Naive B cell (primary cell): ENCODE data around the gene DGCR8. TPM values are rescaled to one million over a fixed set of nuclear protein-coding genes. Genes with fewer than 3 reads are reported as not detected.
"Not testable (repeated sequence)": the region's sequence is repeated elsewhere in the genome, so short reads cannot be mapped to it uniquely, and the experiment has no call there.

Source experiments
- ATAC-seq, 2 donors: fragments of 150-1000 bp; cut with Tn5 transposase; 2 replicates each; pipeline ENCODE4 v1.10.0; 2021; ENCODE audit warnings: low read depth in 2 of 2, mild to moderate bottlenecking in 2 of 2, moderate library complexity in 2 of 2
- DNase-seq: peaks from one replicate; pipeline ENCODE4 v3.0.0; 2022
- H3K27ac Mint-ChIP-seq, 6 donors: one replicate each; pipeline ENCODE4 v1.8.0; 2020 to 2022; ENCODE audit warnings: mild to moderate bottlenecking in 6 of 6, mixed read lengths in 6 of 6, moderate library complexity in 5 of 6, inconsistent platforms in 2 of 6
- H3K27me3 Mint-ChIP-seq, 3 donors: one replicate each; pipeline ENCODE4 v1.8.0; 2021 to 2022; ENCODE audit warnings: mixed read lengths in 3 of 3, mild to moderate bottlenecking in 1 of 3
- H3K36me3 Mint-ChIP-seq, 2 donors: one replicate each; pipeline ENCODE4 v1.8.0; 2020 to 2022; ENCODE audit warnings: mixed read lengths in 2 of 2, inconsistent platforms in 1 of 2, mild to moderate bottlenecking in 1 of 2
- H3K4me1 Mint-ChIP-seq, 3 donors: one replicate each; pipeline ENCODE4 v1.8.0; 2020 to 2022; ENCODE audit warnings: mixed read lengths in 3 of 3, inconsistent platforms in 1 of 3, mild to moderate bottlenecking in 1 of 3, moderate library complexity in 1 of 3
- H3K4me3 Mint-ChIP-seq, 8 donors: one replicate each; pipeline ENCODE4 v1.8.0; 2020 to 2022; ENCODE audit warnings: mild to moderate bottlenecking in 8 of 8, mixed read lengths in 8 of 8, moderate library complexity in 8 of 8, inconsistent platforms in 2 of 8
- H3K9me3 Mint-ChIP-seq, 7 donors: one replicate each; pipeline ENCODE4 v1.8.0; 2020 to 2022; ENCODE audit warnings: mixed read lengths in 7 of 7, mild to moderate bottlenecking in 5 of 7, inconsistent platforms in 2 of 7, moderate library complexity in 1 of 7
- polyA plus RNA-seq, 6 donors: library from polyadenylated mRNA; unstranded; fragments of 300-500 nt; fragmentation: Illumina TruSeq; gene quantifications; one replicate each; pipeline ENCODE4 v1.2.3, GENCODE V29; 2021; ENCODE audit warnings: low read depth in 6 of 6

The DGCR8 gene
- polyA plus RNA-seq, 6 donors from 2014 or later: 0.49 to 6.7 (median 2.3) TPM

DNA sequence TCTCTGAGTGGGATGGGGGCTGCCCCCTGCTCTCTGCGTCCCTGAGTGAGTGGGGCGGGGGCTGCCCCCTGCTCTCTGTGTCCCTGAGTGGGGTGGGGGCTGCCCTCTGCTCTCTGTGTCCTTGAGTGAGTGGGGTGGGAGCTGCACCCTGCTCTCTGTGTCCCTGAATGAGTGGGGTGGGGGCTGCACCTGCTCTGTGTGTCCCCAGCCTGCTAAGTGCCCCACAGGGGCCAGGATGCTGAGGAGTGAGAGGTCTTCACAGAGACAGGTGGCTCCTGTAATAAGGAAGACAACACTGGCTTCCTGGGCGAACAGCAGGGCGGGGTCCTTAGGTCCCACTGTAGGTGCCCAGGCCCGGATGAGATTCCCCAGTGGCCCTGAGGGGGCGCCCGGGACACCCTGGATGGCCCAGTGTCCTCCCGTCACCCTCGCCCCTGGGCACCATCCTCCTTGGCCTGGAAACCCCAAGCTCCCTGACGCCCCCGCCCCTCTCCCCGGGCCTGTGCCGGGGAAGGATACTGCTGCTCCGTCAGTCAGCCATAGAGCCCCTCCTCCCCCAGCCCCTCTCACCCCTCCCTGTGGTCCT is 74.7 kb downstream of the DGCR8 start:
- Mint-ChIP-seq H3K4me1 (peaks cover 1 to 6% (median 4%) of the 10 kb centered on the region in 3 donors), H3K27me3 (peaks cover 5 to 31% (median 17%) of the 10 kb centered on the region in 3 donors), H3K36me3 (no peaks in the 10 kb centered on the region), H3K4me3 (no peak overlapping the region), H3K9me3 (no peaks in the 10 kb centered on the region), H3K27ac (peak overlapping the region in 1 of 6 donors; percentile 71)
- DNase-seq (no peak), ATAC-seq (no peak)

DNA sequence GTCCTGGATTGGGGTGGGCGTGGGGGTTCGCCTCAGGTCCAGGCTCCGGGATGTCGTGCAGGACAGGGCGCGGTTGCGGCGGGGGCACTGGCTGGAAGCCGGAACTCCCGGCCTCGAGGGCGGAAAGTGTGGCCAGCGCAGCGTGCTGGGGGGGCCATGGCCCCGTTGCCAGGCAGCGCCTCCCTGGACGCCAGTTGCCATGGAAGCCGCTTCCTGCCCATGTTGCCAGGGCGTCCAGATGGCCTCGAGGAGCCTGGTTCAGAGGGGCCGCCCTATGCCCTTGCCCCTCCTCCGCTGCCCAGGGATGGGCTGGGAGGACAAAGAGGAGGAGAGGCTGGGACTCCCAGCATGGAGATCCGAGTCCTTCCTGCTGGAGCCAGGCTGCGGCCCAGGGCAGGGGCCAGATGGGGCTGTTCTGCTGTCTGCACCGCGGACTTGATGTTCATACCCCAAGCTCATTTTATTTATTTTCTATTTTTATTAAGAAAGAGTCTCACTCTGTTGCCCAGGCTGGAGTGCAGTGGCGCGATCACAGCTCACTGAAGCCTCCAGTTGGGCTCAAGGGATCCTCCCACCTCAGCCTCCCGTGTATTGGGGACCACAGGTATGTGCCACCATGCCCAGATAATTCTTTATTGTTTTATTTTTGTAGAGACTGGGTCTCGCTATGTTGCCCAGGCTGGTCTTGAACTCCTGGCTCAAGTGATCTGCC is 75.4 kb downstream of the DGCR8 start:
- H3K9me3 Mint-ChIP-seq: no peaks in the 10 kb centered on the region
- ATAC-seq (no peak), DNase-seq (no peak)
- H3K27me3 Mint-ChIP-seq: peaks cover 5 to 37% (median 17%) of the 10 kb centered on the region in 3 donors
- H3K27ac Mint-ChIP-seq: no peak overlapping the region
- H3K4me3 Mint-ChIP-seq: no peak overlapping the region
- peaks cover 1 to 6% (median 4%) of the 10 kb centered on the region in 3 donors for H3K4me1 Mint-ChIP-seq
- H3K36me3 Mint-ChIP-seq: no peaks in the 10 kb centered on the region

DNA sequence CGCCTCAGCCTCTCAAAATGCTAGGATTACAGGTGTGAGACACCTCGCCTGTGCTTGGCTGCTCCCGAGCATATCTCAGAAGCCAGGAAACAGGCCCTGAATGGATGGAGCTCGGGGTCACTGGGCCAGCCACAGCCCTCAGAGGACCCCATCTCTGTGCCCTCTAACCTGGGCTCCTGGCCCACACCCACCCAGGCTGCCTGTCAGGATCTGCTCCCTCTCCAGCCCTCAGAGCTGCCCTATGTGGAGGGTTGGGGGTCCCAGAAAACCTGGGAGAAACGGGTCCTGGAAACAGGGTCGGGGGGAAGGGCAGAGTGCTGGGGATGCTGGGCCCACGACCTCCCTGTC is 76.0 kb downstream of the DGCR8 start:
- Mint-ChIP-seq H3K4me3 (no peak overlapping the region), H3K27me3 (peaks cover 5 to 37% (median 17%) of the 10 kb centered on the region in 3 donors), H3K4me1 (peaks cover 1 to 6% (median 4%) of the 10 kb centered on the region in 3 donors), H3K27ac (no peak overlapping the region), H3K9me3 (no peaks in the 10 kb centered on the region), H3K36me3 (no peaks in the 10 kb centered on the region)
- DNase-seq: no peak
- no peak for ATAC-seq

DNA sequence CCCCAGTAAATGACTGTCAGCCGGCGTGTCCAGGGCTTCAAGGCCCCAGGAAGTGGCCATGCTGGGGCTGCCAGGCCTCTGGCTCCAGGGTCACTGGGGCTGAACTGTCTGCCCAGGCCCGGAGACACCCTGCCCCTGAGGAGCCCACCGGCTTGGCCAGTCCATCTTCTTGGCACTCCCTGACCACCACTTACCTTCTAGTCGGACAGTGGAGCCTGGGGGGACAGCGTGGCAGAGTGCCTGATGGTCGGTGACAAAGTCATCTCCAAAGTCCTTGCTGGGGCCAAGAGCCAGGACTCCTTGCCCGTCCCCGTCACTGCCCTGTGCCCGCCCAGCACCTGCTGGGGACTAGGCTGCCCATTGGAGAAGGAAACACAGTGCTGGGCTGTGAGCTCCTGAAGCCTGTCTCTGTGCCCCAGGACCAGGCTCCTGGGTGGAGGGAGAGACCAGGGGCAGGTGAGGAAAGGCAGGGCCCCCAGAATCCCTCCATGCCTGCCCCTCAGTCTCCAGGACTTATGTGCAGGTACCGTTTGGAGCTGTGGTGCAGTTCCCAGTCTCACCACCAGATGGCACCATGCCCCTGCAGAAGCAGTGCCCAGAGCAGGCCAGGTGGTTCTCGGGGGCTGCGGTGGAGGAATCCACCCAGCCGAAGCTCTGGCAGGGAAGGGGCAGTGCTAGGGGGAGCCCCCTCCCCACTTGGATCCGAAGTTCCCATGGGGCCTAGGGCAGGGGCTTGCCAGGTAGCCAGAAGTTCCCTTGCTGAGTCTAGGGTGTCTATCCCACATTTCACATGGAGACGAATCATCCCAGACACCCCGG is 76.8 kb downstream of the DGCR8 start:
- ATAC-seq: peak; percentile 88 to 90
- no peaks in the 10 kb centered on the region for H3K9me3 Mint-ChIP-seq
- H3K36me3 Mint-ChIP-seq: no peaks in the 10 kb centered on the region
- H3K4me1 Mint-ChIP-seq: peaks cover 0 to 6% (median 4%) of the 10 kb centered on the region in 3 donors
- peak; percentile 79 for DNase-seq
- peaks cover 5 to 37% (median 17%) of the 10 kb centered on the region in 3 donors for H3K27me3 Mint-ChIP-seq
- no peak overlapping the region for H3K4me3 Mint-ChIP-seq
- H3K27ac Mint-ChIP-seq: peak overlapping the region in 1 of 6 donors; percentile 66

DNA sequence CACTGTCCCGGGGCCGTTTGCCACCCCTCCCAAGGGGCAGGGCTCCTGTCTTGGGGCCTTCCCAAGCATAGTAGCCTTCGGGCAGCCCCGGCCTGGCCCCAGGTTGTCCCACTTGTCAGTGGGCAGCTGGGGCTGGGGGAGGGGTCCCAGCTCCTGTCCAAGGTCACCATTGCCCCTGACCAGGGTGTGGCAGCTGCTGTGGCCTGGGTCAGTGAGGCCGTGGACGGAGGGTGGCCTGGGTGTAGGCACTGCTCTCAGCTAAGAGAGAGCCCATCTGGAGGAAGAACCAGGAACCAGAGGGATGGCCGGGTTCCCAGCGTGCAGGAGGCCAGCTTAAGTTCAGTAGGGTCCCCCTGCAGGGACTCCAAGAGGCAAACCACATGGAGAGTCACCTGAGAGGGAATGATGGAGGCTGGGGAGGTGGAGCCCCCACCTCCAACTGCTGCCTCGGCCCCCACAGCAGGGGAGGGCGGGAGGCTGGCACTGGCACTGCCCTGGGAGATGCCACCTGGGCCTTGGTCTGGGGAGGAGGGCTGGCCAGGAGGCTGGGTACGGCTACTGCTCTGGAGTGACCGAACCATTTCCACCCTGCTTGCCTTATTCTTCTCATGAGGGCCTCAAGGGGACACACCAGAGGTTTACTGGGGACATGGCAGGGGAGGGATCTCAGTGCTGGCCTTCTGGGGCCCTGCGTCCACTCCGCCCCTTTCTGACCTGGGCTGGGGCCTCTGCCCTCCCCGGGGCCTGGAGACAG is 77.6 kb downstream of the DGCR8 start:
- ATAC-seq (peak in 1 of 2 donors; percentile 9), DNase-seq (no peak)
- H3K9me3 Mint-ChIP-seq: no peaks in the 10 kb centered on the region
- peaks cover 0 to 6% (median 4%) of the 10 kb centered on the region in 3 donors for H3K4me1 Mint-ChIP-seq
- no peaks in the 10 kb centered on the region for H3K36me3 Mint-ChIP-seq
- H3K27me3 Mint-ChIP-seq: peaks cover 5 to 37% (median 17%) of the 10 kb centered on the region in 3 donors
- H3K4me3 Mint-ChIP-seq: no peak overlapping the region
- no peak overlapping the region for H3K27ac Mint-ChIP-seq

DNA sequence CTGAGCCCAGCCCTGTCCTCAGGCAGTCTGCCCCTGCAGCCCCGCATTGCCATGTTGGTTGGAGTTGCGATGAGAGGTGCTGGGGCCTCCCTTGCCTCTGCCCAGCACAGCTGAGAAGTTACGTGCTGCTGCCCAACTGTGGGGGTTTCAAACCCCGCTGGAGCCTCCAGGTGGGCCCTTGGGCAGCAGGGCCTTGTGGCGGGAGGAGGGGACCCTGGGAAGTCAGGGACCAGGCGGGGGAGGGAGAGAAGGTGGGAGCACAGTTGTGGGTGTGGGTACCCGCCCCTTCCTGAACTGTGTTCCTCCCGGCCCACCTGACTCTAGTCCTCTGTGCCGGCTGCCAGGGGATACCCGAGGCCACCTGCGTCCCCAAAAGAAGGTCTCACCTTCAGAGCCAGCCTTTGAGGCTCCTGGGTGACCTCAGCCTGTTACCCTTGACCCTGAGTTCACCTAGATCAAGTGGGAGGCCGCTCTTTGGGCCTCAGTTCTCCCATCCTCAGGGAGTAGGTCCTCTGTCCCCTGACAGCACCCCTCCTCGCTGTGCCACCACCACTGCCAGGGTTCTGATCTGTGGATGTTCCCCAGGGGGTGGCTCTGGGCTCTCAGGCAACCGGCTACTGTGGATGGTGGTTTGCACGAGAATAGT is 78.5 kb downstream of the DGCR8 start:
- ATAC-seq: no peak
- no peak overlapping the region for H3K4me3 Mint-ChIP-seq
- no peak overlapping the region for H3K27ac Mint-ChIP-seq
- peaks cover 0 to 6% (median 4%) of the 10 kb centered on the region in 3 donors for H3K4me1 Mint-ChIP-seq
- H3K9me3 Mint-ChIP-seq: no peaks in the 10 kb centered on the region
- no peak for DNase-seq
- H3K27me3 Mint-ChIP-seq: peaks cover 5 to 37% (median 17%) of the 10 kb centered on the region in 3 donors
- no peaks in the 10 kb centered on the region for H3K36me3 Mint-ChIP-seq

DNA sequence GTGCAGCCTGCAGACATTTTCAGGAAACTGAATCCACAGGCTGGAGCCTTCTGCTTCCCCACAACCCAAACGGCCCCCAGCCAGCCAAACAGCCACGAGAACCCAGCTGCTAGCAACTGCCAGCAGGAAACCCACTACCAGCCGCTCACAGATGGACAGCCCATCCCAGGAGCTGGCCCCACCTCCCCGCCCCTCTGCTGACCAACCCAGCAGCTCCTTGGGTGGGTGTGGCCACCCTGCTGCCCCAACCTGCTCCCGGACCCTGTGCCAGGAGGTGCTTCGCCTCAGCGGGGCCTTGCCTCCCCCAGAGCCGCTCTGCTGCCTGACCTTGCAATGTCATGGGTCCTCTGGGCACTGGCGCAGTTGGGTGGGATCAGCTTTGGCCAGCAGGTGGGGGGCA is 79.0 kb downstream of the DGCR8 start:
- Mint-ChIP-seq H3K4me1 (peaks cover under 1 to 6% (median 4%) of the 10 kb centered on the region in 3 donors), H3K36me3 (no peaks in the 10 kb centered on the region), H3K4me3 (no peak overlapping the region), H3K27ac (no peak overlapping the region), H3K27me3 (peaks cover 5 to 37% (median 17%) of the 10 kb centered on the region in 3 donors), H3K9me3 (peaks cover 0 to 1% (median 0%) of the 10 kb centered on the region in 7 donors)
- ATAC-seq (no peak), DNase-seq (no peak)

DNA sequence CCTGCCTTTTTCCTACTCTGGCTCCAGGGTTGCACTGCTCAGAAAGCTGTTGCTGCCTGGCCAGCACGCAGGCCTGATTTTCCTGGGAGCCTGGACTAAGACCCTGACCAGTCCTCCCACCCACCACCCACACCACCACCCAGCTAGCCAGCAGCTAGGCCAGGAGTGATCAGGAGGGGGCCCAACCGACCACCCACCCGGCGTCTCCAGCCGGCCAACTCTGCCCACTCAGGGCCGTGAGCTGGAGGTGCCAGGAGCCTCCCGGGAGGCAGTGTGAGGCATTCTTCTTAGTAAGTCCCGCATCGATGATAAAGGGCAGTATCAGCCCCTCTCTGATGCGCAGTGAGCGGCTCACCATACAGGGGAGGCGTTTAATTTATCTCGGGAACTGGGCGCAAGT is 79.5 kb downstream of the DGCR8 start:
- peaks cover 5 to 37% (median 17%) of the 10 kb centered on the region in 3 donors for H3K27me3 Mint-ChIP-seq
- H3K27ac Mint-ChIP-seq, ATAC-seq, H3K4me1 Mint-ChIP-seq, H3K36me3 Mint-ChIP-seq, H3K9me3 Mint-ChIP-seq, DNase-seq, H3K4me3 Mint-ChIP-seq: not testable (repeated sequence)

DNA sequence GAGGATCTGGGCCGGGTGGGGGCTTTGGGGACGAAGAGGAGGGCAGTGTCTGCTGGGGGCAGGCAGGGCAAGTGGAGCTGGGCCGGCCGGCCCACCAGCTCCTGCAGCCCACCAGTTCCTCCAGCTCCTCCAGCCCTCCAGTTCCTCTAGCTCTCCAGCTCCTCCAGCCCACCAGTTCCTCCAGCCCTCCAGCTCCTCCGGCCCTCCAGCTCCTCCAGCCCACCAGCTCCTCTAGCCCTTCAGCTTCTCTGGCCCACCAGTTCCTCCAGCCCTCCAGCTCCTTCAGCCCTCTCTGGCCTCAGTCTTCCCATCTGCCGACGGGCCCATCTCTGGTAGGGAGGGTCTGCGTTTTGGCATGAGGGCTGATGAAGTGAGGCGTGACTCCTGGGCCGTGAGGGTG is 80.0 kb downstream of the DGCR8 start:
- H3K4me1 Mint-ChIP-seq: peaks cover 4 to 8% (median 6%) of the 10 kb centered on the region in 3 donors
- ATAC-seq (no peak), DNase-seq (no peak)
- no peak overlapping the region for H3K4me3 Mint-ChIP-seq
- peak overlapping the region in 1 of 6 donors; percentile 78 for H3K27ac Mint-ChIP-seq
- H3K9me3 Mint-ChIP-seq: peaks cover 0 to 6% (median 0%) of the 10 kb centered on the region in 7 donors
- peaks cover 5 to 37% (median 17%) of the 10 kb centered on the region in 3 donors for H3K27me3 Mint-ChIP-seq
- no peaks in the 10 kb centered on the region for H3K36me3 Mint-ChIP-seq

Other genes with a start within 250 kb of the DGCR8 start
- 10 to 100 TPM in 4 of 6 donors, 1 to 10 TPM in 2; 6.2 to 14.8 (median 12.0) TPM for gene GNB1L, start 225.4 kb upstream of the DGCR8 start, polyA plus RNA-seq
- gene RTL10, start 225.4 kb upstream of the DGCR8 start, polyA plus RNA-seq: 1 to 10 TPM in 5 of 6 donors, not detected in 1; 5.5 to 8.9 (median 6.1) TPM
- gene COMT, start 138.5 kb upstream of the DGCR8 start, polyA plus RNA-seq: 10 to 100 TPM; 62.2 to 76.0 (median 69.6) TPM
- 10 to 100 TPM in 3 of 6 donors, 1 to 10 TPM in 3; 8.1 to 14.7 (median 10.1) TPM for gene TXNRD2, start 138.4 kb upstream of the DGCR8 start, polyA plus RNA-seq
- gene ARVCF, start 63.4 kb upstream of the DGCR8 start, polyA plus RNA-seq: 1 to 10 TPM in 1 of 6 donors, under 1 TPM in 4, not detected in 1; 0.24 to 2.5 (median 0.56) TPM
- gene TANGO2, start 59.1 kb upstream of the DGCR8 start, polyA plus RNA-seq: 10 to 100 TPM; 24.3 to 46.1 (median 34.6) TPM
- 100 to 1,000 TPM in 2 of 6 donors, 10 to 100 TPM in 4; 73.1 to 107 (median 91.0) TPM for gene RANBP1, start 35.9 kb downstream of the DGCR8 start, polyA plus RNA-seq
- 10 to 100 TPM; 15.1 to 29.7 (median 21.3) TPM for gene TRMT2A, start 37.0 kb downstream of the DGCR8 start, polyA plus RNA-seq
- 1 to 10 TPM in 5 of 6 donors, under 1 TPM in 1; 0.56 to 4.4 (median 2.5) TPM for gene ZDHHC8, start 51.6 kb downstream of the DGCR8 start, polyA plus RNA-seq
- gene CCDC188, start 70.8 kb downstream of the DGCR8 start, polyA plus RNA-seq: not detected
- not detected for gene RTN4R, start 188.1 kb downstream of the DGCR8 start, polyA plus RNA-seq
- 10 to 100 TPM; 54.0 to 84.4 (median 56.6) TPM for gene DGCR6L, start 239.8 kb downstream of the DGCR8 start, polyA plus RNA-seq